Measurements from ENCODE around the gene RNU1-2.
"Not testable (repeated sequence)": the region's sequence is repeated elsewhere in the genome, so short reads cannot be mapped to it uniquely, and the experiment has no call there.

Gene RNU1-2

DNA sequence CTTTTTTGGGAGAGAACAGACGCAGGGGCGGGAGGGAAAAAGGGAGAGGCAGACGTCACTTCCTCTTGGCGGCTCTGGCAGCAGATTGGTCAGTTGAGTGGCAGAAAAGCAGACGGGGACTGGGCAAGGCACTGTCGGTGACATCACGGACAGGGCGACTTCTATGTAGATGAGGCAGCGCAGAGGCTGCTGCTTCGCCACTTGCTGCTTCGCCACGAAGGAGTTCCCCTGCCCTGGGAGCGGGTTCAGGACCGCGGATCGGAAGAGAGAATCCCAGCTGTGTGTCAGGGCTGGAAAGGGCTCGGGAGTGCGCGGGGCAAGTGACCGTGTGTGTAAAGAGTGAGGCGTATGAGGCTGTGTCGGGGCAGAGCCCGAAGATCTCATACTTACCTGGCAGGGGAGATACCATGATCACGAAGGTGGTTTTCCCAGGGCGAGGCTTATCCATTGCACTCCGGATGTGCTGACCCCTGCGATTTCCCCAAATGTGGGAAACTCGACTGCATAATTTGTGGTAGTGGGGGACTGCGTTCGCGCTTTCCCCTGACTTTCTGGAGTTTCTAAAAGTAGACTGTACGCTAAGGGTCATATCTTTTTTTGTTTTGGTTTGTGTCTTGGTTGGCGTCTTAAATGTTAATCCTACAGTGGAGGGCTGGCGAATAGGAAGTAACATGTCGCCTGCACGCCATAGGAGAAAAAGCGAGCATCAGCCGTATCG, at the start of gene RNU1-2:
TSS of gene RNU1-2 (plus strand) at position 383 of the 718 bp plus-strand sequence.
- peak; percentile 75 to 80 for DNase-seq (ENCODE audit: low read depth in 2 of 2)

DNA sequence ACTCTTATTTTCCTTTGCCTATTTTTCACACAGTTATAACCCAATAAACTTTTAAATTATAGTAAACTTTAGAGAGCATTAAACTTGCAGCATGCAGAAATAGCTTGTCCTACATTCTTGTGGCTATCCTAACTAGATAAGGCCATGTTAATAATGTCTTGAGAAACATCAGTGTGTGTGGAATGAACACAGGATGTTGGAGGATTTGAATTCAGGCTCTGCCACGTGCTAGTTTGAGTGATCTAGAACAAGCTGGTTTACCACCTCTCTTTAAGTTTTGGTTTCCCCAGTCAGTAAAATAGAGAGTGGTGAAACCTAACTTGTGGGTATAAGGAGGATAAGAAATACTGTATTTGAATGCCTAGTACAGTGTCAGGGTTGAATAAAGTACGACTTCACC, 39.6 kb upstream of the RNU1-2 start:
- not testable (repeated sequence) for DNase-seq (ENCODE audit: low read depth in 2 of 2)

DNA sequence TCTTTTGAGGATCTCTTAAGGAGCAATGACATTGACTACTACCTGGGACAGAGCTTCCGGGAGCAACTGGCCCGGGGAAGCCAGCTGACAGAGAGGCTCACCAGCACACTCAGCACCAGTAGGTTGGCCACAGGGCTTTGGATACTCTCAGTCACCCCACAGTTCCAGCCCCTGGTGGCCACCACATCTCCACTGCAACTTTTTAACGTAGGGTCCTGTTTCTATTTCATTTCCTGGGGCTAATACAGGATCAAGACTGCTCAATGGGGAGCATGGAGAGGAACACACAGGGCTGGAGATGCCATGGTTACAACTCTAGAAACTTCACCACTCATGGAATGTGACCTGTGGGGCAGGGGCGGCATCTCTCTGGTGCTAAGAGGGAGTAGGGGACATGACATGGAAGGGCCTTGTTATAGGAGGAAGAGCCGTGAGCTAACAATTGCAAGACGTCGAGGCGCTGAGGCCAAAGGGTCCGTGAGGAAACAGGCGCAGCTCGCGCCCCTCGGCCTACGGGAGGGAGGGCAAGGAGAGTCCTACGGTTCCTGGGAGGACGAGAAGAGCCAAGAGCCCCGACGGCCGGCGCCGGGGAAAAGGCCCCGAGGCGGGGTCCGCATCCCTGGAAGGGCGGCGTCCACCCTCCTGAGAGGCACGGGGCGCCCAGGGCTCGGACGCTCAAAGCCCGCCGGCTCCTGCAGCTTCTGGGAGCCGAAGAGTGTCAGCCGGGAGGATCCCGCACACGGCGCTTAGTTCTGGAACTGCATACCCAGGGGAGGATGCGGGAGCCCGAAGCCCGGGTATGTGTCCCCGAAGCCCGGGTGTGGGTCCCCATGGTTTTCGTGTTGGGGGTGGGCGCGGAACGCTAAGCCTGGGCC, 36.4 kb upstream of the RNU1-2 start:
- DNase-seq (ENCODE audit: low read depth in 2 of 2): not testable (repeated sequence)

DNA sequence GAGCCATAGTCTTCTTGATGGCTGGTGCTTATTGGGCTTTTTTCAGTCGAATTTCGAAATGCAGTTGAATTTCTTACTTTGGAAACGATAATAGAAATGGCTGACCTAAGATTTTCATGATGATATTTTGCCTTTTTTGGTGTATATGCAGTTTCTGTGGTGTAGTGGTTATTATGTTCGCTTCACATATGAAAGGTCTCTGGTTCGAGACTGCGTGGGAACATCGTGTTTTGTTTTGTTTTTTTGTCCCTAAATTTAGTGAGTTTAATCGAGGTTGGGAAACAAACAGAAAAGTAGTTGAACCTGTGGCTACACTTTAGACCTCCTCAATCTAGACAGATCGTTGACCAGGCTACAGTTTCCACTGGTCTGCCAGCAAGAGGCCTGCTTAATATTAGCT, 35.7 kb upstream of the RNU1-2 start:
- DNase-seq (ENCODE audit: low read depth in 2 of 2): not testable (repeated sequence)

DNA sequence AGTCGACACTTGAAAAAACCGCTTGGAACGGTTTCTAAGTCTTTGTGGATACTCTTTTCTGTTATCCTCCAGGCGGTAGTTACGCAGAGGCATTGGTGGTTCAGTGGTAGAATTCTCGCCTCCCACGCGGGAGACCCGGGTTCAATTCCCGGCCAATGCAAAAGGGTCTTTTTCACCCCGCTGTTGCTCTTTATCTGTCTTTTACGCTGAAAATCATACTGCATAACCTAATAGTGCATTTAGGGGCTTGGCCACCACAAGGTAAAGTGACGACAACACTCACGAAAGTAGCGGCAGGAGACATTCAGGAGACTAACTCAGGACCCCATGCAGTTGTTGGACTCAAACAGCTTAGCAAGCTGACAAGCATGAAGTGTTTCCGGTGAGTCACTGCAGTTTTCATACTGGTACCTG, 33.9 kb upstream of the RNU1-2 start:
- DNase-seq (ENCODE audit: low read depth in 2 of 2): not testable (repeated sequence)

DNA sequence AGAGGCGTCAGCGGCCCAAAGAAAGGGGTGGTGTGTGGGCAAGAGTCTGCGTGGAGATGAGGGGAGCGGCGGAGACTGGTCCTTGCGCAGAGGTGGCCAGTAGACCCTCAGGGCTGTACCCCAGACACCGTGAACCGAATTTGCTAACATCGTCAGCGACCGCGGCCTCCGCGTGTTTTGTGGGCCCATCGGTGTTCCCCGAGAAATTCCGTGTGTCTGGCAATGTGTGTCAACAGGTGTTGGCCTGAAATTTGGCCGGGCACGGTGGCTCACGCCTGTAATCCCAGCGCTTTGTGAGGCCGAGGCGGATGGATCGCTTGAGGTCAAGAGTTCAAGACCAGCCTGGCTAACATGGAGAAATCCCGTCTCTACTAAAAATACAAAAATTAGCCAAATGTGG, 33.4 kb upstream of the RNU1-2 start:
- DNase-seq (ENCODE audit: low read depth in 2 of 2): not testable (repeated sequence)

DNA sequence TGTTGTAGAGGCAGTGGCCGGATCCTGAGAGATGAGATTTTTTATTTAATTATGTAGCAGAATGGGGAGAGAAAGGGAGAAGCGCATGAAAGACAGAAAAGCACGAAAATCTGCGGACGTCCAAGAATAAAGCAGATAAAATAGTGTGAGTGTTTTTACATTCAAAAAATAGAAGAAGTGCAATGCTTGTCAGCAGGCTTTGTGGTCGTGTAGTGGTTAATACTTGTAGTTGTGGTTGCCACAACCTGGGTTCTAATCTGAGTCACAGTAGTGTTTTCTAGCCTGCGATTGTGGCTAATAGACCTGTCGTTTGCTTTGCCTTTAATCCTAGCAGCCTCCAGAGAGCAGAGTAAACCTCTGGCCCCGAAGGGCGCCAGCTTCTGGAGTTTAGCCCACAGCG, 32.8 kb upstream of the RNU1-2 start:
- DNase-seq (ENCODE audit: low read depth in 2 of 2): not testable (repeated sequence)

DNA sequence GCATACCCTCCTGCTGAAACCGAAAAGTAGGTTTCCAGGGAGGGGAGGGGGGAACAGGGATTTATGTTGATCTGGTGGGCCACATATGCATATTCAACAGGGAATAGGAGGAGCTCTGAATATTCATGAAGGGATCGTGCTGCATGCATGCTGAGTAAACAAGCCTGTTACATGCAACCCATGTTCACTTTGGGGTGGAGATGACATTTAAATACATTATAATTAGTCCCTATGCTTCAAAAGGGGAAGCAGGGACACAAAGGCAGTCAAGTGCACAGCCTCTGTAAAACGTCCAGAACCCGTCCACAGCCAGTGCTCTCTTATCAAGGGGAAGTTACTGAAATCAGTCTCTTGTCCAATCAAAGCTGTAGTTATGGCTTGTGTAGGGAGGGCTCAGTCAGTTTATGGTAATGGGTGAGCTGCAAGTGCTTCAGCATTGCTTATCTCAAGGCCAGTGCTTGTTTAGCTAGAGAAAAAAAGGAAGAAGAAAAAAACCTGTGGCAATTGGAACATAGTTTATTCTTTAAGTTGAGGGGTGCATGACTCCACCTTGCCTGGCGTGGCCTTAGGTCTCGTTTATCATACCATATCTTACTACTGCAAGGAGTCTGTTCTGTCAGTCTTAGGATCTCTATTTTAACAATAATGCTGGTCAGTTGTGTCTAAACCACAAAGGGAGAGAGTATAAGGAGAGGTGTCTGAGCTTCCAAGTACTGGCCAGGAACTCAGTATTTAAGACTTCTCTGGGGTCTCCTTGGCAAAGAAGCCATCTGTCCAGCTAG, 28.7 kb upstream of the RNU1-2 start:
- not testable (repeated sequence) for DNase-seq (ENCODE audit: low read depth in 2 of 2)

DNA sequence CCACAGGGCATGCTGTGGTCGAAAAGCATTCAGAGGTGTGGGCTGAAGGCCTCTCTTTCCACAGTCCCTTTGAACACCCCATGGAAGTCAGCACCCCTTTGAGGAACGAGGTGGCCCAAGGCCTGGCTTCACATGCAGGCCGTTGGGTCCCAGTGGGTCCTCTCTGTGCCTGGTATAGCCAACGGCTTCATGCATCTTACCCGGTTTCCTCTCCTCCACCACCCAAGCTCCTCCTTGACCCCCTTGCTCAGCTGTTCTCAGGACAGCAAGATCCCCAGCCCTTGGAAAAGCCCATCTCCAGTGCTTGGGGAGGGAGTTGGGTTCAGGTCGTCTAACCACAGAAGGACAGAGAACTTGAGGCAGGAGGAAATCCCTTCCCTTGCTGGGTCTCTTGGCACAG, 27.0 kb upstream of the RNU1-2 start:
- DNase-seq (ENCODE audit: low read depth in 2 of 2): not testable (repeated sequence)

DNA sequence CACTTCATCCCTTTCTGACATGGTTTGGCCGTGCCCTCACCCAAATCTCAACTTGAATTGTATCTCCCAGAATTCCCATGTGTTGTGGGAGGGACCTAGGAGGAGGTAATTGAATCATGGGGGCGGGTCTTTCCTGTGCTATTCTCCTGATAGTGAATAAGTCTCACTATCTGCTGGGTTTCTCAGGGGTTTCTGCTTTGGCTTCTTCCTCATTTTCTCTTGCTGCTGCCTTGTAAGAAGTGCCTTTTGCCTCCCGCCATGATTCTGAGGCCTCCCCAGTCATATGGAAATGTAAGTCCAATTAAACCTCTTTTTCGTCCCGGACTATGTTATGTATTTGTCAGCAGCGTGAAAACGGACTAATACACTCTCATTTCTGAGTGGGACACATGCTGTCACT, 25.8 kb upstream of the RNU1-2 start:
- not testable (repeated sequence) for DNase-seq (ENCODE audit: low read depth in 2 of 2)

DNA sequence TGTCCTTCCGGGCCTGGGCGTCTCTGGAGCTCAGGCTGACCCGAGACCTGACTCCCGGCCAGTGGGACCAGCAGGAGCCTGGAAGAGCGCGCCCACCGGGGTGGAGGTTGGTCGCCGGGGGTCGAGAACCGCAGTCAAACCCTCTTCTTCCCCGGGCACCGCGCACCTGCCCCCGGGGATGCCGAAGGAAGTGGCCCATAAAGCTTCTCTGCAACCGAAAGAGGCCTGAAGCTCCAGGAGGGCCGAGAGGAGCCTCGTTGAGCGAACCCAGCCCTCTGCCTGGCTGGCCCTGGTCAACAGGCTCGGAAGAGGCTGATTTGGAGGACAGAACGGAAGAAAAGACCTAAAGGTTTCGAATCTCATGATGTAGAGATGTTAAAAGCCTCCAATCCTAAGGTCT, 24.6 kb upstream of the RNU1-2 start:
- not testable (repeated sequence) for DNase-seq (ENCODE audit: low read depth in 2 of 2)

DNA sequence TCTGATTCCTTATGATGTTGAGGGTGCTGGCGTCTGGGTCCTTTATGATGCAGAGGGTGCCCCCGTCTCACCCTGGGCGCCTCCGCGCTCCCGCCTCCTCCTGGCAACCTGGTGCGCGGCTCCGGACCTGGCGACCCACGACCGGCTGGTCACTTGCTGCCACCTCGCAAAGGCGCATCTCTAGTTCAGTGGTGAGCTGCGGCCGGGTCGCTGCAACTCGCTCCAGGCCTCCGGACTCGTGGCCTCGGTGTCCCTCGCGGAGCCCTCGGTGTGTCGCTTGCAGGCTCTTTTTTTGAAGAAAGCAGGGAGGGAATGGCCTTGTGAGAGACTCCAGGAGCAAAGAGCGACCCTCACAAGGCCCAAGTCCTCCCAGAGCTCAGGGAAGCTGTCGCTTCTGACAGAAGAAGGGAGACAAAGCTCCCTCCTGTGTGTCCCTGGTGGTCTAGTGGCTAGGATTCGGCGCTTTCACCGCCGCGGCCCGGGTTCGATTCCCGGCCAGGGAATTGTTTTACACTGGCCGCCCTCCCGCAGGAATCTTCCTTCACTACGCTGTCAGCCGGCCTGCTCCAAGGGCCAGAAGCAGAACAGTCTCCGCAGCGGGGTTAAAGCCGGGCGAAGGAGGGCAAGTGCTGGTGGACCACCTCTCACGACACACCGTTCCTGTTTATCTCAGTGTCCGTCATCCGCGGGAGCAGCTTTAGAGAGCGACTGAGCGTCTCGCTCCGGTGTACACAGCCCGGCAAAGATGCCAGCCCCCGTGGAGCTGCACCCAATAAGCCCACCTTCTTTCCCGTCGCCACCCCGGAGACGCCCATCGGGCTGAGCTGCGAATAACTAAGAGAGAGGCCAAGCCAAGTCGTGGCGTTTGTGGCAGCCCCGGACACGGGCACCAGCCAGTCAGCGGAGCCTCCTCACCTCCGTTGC, 23.4 kb upstream of the RNU1-2 start:
- DNase-seq (ENCODE audit: low read depth in 2 of 2): peak; percentile 33 to 50

DNA sequence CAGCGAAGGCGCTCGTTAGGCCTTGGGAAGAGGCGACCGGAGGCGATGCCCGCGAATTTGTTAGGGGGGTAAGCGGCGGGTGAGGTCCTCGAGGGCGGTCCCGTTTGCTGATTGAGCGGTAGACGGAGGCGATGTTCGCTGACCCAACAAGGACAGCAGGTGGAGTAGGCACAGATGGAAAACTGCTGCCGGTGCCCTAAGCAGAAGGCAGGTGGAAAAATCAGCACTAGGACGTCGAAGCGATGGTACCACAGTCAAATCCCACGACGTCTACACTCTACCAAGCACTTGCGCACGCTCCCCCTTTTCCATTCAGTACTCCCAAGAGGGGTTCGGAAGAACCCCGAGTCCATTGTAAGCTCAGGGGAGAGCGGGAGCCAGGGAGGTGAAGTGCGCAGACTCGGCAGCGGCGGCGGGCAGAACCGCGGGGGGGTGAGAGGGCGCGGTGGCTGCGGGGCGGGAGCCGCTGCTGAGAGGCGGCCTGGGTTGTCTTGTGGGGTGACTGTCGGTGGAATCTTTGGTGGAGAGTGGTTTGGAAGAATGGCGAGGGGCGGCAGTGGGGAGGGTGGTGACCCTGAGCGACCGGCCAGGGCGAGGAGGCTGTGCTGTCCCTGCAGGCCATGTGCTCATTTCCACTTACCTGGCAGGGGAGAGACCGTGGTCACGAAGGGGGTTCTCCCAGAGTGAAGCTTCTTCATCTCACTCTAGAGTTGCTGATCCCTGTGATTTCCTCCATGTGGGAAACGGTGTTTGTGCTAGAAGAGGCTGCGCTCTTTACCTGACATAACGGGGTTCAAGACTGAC, 22.5 kb upstream of the RNU1-2 start:
- peak; percentile 16 to 31 for DNase-seq (ENCODE audit: low read depth in 2 of 2)

DNA sequence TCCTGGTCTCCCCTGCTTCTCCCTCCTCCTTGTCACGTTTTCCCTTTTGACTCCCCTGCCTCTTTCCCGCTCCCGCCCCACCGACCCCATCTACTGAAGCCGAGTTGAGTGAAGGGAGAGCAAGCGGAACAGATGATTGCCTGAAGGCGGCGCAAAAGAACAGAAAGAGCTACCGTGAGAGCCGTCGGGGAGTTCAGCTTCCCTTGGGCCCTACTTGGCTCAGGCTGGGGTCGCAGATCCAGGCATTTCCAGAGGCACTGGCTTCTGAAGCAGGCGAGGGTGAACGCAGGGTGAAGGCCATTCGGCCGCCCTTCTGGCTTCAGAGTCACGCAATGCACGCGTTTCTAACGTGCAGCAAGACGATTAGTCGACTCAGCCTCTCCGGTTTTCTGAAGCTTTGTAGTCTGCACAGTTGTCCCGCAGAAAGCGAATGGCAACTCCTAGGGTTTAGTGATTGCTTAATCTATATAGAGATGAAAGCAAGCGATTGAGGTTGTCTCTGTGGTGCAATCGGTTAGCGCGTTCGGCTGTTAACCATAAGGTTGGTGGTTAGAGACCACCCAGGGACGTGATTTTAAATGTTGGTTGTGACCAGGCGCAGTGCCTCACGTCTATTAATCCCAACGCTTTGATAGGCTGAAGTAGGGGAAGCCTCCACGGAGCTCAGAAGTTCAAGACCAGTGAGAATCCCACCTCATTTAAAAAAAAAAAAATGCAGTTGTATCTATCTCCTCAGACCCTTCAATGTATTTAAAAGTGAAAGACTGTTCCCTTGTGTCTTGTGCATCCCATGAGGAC, 20.6 kb upstream of the RNU1-2 start:
- DNase-seq (ENCODE audit: low read depth in 2 of 2): not testable (repeated sequence)

DNA sequence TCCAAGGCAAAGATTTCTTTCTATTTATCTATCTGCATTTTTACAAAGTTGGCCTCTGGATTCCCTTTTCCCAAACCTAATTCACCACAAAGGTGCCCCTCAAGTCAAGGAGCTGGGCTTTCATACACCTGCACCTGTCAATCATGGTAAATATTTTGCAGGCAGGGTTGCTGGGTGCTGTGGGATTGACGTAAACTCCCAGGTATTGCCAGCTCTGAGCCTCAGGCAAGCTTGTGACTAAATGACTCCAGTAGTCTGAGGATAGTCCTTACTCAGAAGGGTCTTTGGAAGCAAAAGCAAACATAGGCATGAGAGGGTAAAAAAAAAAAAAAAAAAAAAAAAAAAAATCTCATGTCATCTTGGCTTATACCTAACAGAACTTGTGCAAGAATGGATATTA, 14.0 kb upstream of the RNU1-2 start:
- not testable (repeated sequence) for DNase-seq (ENCODE audit: low read depth in 2 of 2)

DNA sequence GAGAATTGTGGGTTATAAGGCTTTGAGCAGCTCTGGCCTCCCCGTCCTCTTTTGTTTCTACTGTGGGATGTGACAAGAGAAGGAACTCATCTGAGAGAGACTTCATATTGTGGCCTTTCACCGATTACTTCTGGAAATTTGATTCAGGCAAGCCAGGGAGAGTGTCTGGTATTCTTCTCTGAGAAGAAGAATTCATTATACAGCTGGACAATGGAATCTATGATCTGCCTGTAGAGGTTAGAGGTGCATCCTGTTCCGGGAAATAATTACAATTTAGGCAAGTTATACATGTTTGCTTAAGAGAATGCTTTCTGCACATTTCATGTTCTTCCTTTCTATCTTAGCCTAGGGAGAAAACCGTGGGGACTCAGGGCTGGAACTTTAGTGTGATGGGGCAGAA, 12.8 kb upstream of the RNU1-2 start:
- no peak for DNase-seq (ENCODE audit: low read depth in 2 of 2)

DNA sequence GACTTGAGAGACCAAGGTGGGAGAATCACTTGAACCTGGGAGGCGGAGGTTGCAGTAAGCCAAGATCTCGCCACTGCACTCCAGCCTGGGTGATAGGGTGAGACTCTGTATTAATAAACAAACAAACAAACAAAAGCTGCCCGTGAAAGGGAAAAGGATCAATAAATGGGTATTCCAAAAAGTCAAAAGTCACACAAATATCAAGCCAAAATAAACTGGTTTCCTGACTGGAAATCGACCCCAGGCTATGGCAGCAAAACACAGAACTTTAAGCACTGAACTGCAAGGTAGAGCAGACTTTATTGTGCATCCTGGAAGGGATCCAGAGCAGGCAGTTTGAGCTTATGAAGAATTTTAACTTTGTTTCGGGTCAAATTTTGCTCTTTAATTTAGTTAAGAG, 11.3 kb upstream of the RNU1-2 start:
- not testable (repeated sequence) for DNase-seq (ENCODE audit: low read depth in 2 of 2)

DNA sequence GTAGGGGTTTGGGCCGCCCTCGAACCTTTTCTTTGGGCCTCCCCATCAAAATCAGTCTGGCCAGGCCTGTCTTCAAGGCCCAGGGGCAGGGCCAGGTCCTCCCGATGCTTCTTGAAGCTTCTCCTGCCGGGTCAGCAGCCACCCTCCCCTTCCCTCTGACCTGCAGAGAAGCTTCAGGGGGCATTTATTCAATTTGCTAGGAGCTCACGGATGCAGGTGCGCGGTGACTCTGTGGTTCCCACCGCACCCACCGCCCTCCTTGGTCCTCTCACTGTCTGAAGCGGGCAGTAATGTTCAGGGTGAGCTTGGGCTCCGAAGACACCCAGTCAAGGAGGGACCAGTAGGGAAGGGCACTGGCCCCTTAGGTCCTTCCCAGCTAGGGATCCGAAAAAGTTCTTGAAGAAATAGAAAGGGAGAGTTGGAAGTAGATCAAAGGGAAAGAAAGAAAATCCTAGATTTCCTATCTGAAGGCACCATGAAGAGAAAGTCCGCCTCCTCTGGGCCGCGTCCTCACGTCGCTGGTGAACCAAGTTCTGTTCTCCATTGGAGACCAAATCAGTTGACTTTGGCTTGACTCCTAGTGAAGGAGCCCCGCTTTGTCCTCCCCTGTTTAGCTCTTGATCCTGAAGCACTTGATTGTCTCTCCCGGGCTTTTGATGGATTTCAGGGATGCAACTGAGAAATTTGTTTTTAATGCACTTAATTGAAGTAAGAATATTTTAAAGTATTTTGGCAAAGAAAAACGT, 8.7 kb upstream of the RNU1-2 start:
- no peak for DNase-seq (ENCODE audit: low read depth in 2 of 2)

Measured in stimulated activated CD4-positive, alpha-beta T cell treated with anti-CD3 and anti-CD28 coated beads, Interleukin-15, amount 100 ng/mL, for 48 hours (primary cell).